Omental fat pad (tissue), 4 donors: ENCODE measurements around the gene ROBO1. TPM values are rescaled to one million over a fixed set of nuclear protein-coding genes. Genes with fewer than 3 reads are reported as not detected.
"Not testable (repeated sequence)": the region's sequence is repeated elsewhere in the genome, so short reads cannot be mapped to it uniquely, and the experiment has no call there.

Source experiments
- ATAC-seq: fragments of 150-250 bp; one replicate; pipeline ENCODE4 v1.9.1; 2016; ENCODE audit warnings: mild to moderate bottlenecking, moderate library complexity; ENCODE audit not compliant: low FRiP score
- DNase-seq: peaks from one replicate; pipeline ENCODE4 v3.0.0-alpha.2; 2019; ENCODE audit warnings: low spot score
- CTCF ChIP-seq, 3 donors: fragments of 450-650 bp; IDR thresholded peaks; one replicate each; pipeline ENCODE4 v1.5.1; 2016 to 2017; ENCODE audit warnings: antibody characterized with exemption in 3 of 3, mild to moderate bottlenecking in 3 of 3, moderate library complexity in 2 of 3
- total RNA-seq, 4 donors: library from RNA; depleted of rRNA; stranded (reverse); fragments of >200 nt; gene quantifications; one replicate each; pipeline ENCODE4 v1.1.0, GENCODE V29; 2016

Gene ROBO1
- total RNA-seq, 4 donors from 2014 or later: 13.7 to 34.2 (median 21.0) TPM

GRCh38 chr3:79314962-79315361 is 452.8 kb downstream of the ROBO1 start:
- no peak for ATAC-seq

GRCh38 chr3:79314544-79314943 is 453.3 kb downstream of the ROBO1 start:
- ATAC-seq: no peak
- no peak for TF ChIP-seq CTCF (IDR thresholded peaks at IDR 0.05)
- no peak for DNase-seq

More at GRCh38 chr3:79314962-79315361, 452.8 kb downstream of the ROBO1 start:
- no peak for TF ChIP-seq CTCF (IDR thresholded peaks at IDR 0.05)
- DNase-seq: no peak

- TF ChIP-seq CTCF (IDR thresholded peaks at IDR 0.05): no peak
- DNase-seq: no peak
- ATAC-seq: no peak
Measured at GRCh38 chr3:79310016-79310415, 457.8 kb downstream of the ROBO1 start.

GRCh38 chr3:79306934-79307570 is 460.7 kb downstream of the ROBO1 start:
- ATAC-seq (no peak), DNase-seq (no peak)
- no peak for TF ChIP-seq CTCF (IDR thresholded peaks at IDR 0.05)

GRCh38 chr3:79299949-79300635 is 467.7 kb downstream of the ROBO1 start:
- not testable (repeated sequence) for ATAC-seq, DNase-seq

DNA sequence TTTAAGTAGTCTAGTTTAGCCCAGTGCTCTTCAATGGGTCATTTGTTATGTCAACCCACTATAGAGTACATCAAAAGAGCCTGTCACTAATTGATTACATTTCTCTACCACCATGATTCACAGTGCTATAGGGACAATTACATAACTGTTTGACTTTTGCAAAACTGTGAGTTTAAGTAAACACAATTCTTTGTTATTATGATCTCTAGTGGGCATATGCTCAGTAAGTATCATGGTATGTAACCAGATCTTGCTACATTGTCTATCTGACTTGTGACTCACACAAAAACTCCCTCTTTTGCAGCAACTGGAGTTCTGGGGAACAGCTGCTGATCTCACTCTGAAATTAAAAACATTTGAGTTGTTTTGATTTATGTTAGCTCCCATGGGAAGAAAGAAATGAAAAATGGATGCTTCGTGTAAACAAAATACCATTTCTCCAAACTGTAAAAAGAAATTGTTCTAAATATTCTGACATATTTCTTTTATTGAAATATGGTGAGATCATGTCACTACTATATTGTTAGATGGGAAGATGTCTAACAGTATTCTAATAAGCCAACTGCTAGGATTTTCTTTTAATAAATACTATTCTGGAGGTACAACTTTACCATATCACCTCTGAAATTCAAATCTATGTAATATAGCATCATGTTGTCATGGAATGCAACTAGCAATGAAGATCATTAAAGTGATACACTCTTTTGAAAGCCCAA is 470.4 kb downstream of the ROBO1 start:
- ATAC-seq (peak; percentile 68), DNase-seq (no peak)
- no peak for TF ChIP-seq CTCF (IDR thresholded peaks at IDR 0.05)

DNA sequence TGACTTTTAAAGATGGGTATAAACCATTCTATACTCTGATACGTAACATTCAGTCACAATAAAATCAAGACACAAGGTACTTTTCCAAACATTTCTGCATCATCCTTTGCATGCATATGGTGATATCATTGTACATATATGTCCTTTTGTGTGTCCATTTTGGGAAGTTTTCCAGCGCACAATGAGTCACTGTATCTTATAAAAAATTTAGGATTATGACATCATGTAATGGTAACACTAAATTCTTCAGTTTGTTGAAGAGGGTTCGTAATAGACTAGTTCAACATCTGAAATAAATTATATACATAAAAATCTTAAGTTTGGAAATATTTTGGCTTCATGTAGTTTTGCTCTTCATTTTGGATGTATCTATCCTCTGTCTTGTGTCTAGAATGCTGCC is 480.9 kb downstream of the ROBO1 start:
- DNase-seq (no peak), ATAC-seq (no peak)

More for the DNA sequence above, 480.9 kb downstream of the ROBO1 start:
- TF ChIP-seq CTCF (IDR thresholded peaks at IDR 0.05): no peak
